DOHH2 (cell line): ENCODE results near the gene KLHL6.
"Not testable (repeated sequence)": the region's sequence is repeated elsewhere in the genome, so short reads cannot be mapped to it uniquely, and the experiment has no call there.

Experiments
- H3F3A ChIP-seq: fragments of 200-600 bp; sonication (generic), shearing (Covaris generic); 2 replicates; pipeline ENCODE4 v1.6.0; 2016; ENCODE audit warnings: antibody characterized with exemption, mild to moderate bottlenecking; ENCODE audit not compliant: control insufficient read depth, insufficient read depth
- H3K27ac ChIP-seq: fragments of 200-600 bp; sonication (generic); 2 replicates; pipeline ENCODE4 v1.5.1; 2014; ENCODE audit warnings: low read depth, mild to moderate bottlenecking, low read length, moderate library complexity
- H3K27me3 ChIP-seq: fragments of 200-600 bp; sonication (generic); 2 replicates; pipeline ENCODE4 v1.6.1; 2014; ENCODE audit warnings: mild to moderate bottlenecking, low read length, mixed read lengths; ENCODE audit not compliant: control insufficient read depth
- H3K36me3 ChIP-seq: fragments of 200-600 bp; sonication (generic); 2 replicates; pipeline ENCODE4 v1.6.1; 2014; ENCODE audit warnings: mild to moderate bottlenecking, low read length, moderate library complexity, mixed read lengths; ENCODE audit not compliant: control insufficient read depth
- H3K4me1 ChIP-seq: fragments of 200-600 bp; sonication (generic); 2 replicates; pipeline ENCODE4 v1.6.1; 2014; ENCODE audit warnings: mild to moderate bottlenecking, low read length, mixed read lengths; ENCODE audit not compliant: control insufficient read depth
- H3K4me2 ChIP-seq: fragments of 200-600 bp; sonication (generic); 2 replicates; pipeline ENCODE4 v1.6.0; 2014; ENCODE audit warnings: mild to moderate bottlenecking, low read length, moderate library complexity
- H3K4me3 ChIP-seq: fragments of 200-600 bp; sonication (generic); 2 replicates; pipeline ENCODE4 v1.5.1; 2014; ENCODE audit warnings: mild to moderate bottlenecking, low read length, mixed read lengths
- H3K79me2 ChIP-seq: fragments of 200-600 bp; sonication (generic); 2 replicates; pipeline ENCODE4 v1.6.1; 2014; ENCODE audit warnings: mild to moderate bottlenecking, low read length, mixed read lengths; ENCODE audit not compliant: control insufficient read depth
- H3K9me2 ChIP-seq: fragments of 200-600 bp; sonication (generic); replicated peaks from 2 replicates; pipeline ENCODE4 v1.6.1; 2014; ENCODE audit warnings: mild to moderate bottlenecking, low read length, mixed read lengths; ENCODE audit not compliant: control insufficient read depth
- H3K9me3 ChIP-seq: fragments of 200-600 bp; sonication (generic); 2 replicates; pipeline ENCODE4 v1.6.1; 2014; ENCODE audit warnings: antibody characterized with exemption, low read length, mixed read lengths; ENCODE audit not compliant: control insufficient read depth, insufficient read depth
- H4K20me1 ChIP-seq: fragments of 200-600 bp; sonication (generic); 2 replicates; pipeline ENCODE4 v1.6.0; 2014; ENCODE audit warnings: low read depth, mild to moderate bottlenecking, antibody characterized with exemption, low read length, moderate library complexity; ENCODE audit not compliant: control insufficient read depth, insufficient read depth
- CTCF ChIP-seq: fragments of 200-600 bp; sonication (generic); IDR thresholded peaks from one replicate; pipeline ENCODE4 v1.5.1; 2014; ENCODE audit warnings: antibody characterized with exemption, mild to moderate bottlenecking, low read depth, low read length; ENCODE audit not compliant: poor library complexity, severe bottlenecking
- EZH2phosphoT487 ChIP-seq: fragments of 200-600 bp; sonication (generic); IDR thresholded peaks from 2 replicates; pipeline ENCODE4 v1.6.1; 2017; ENCODE audit warnings: borderline replicate concordance, mild to moderate bottlenecking, antibody characterized with exemption, low read length, moderate library complexity, mixed read lengths

KLHL6 gene

GRCh38 chr3:183515968-183516851 is 39.3 kb downstream of the KLHL6 start:
- Histone ChIP-seq H3K4me1 (peaks cover 100% of the 10 kb centered on the region), H3K4me2 (peak overlapping the region; percentile 63)

GRCh38 chr3:183514021-183514420 is 41.5 kb downstream of the KLHL6 start:
- TF ChIP-seq EZH2phosphoT487 (no peak), CTCF (peak; percentile 12)
- Histone ChIP-seq H3K4me1 (peaks cover 99% of the 10 kb centered on the region), H3K4me3 (peak overlapping the region; percentile 1; the same call in 1 of the 2 replicates), H3K36me3 (peaks cover 66% of the 10 kb centered on the region), H4K20me1 (no peaks in the 10 kb centered on the region), H3F3A (peaks cover 50% of the 10 kb centered on the region), H3K9me3 (no peaks in the 10 kb centered on the region), H3K9me2 (no peaks in the 10 kb centered on the region), H3K27me3 (no peaks in the 10 kb centered on the region), H3K79me2 (peaks cover 87% of the 10 kb centered on the region), H3K27ac (peak overlapping the region; percentile 89), H3K4me2 (peak overlapping the region; percentile 92)

More at GRCh38 chr3:183515968-183516851, 39.3 kb downstream of the KLHL6 start:
- Histone ChIP-seq H3K36me3 (peaks cover 71% of the 10 kb centered on the region), H4K20me1 (no peaks in the 10 kb centered on the region), H3K27ac (peak overlapping the region; percentile 89), H3K79me2 (peaks cover 87% of the 10 kb centered on the region), H3F3A (peaks cover 54% of the 10 kb centered on the region), H3K9me2 (no peaks in the 10 kb centered on the region), H3K4me3 (peak overlapping the region; percentile 46), H3K9me3 (no peaks in the 10 kb centered on the region), H3K27me3 (no peaks in the 10 kb centered on the region)
- peak; percentile 47 for TF ChIP-seq CTCF
- no peak for TF ChIP-seq EZH2phosphoT487

GRCh38 chr3:183513046-183513706 is 42.3 kb downstream of the KLHL6 start:
- Histone ChIP-seq H3K79me2 (peaks cover 87% of the 10 kb centered on the region), H3F3A (peaks cover 46% of the 10 kb centered on the region), H3K9me3 (no peaks in the 10 kb centered on the region), H3K4me3 (peak overlapping the region; percentile 40), H3K9me2 (no peaks in the 10 kb centered on the region), H4K20me1 (no peaks in the 10 kb centered on the region), H3K4me1 (peaks cover 99% of the 10 kb centered on the region), H3K27me3 (no peaks in the 10 kb centered on the region), H3K27ac (peak overlapping the region; percentile 89), H3K36me3 (peaks cover 66% of the 10 kb centered on the region), H3K4me2 (peak overlapping the region; percentile 92)
- TF ChIP-seq EZH2phosphoT487 (no peak), CTCF (no peak)

GRCh38 chr3:183511286-183512131 is 44.0 kb downstream of the KLHL6 start:
- H3F3A ChIP-seq, result peaks cover 33% of the 10 kb centered on the region
- H3K27ac ChIP-seq, result peak overlapping the region; percentile 89
- not testable (repeated sequence) for H3K27me3 ChIP-seq, H3K9me2 ChIP-seq, H3K9me3 ChIP-seq, H4K20me1 ChIP-seq
- peaks cover 97% of the 10 kb centered on the region for H3K4me1 ChIP-seq
- peaks cover 88% of the 10 kb centered on the region for H3K79me2 ChIP-seq
- peak overlapping the region; percentile 63 for H3K4me3 ChIP-seq
- peak overlapping the region; percentile 92 for H3K4me2 ChIP-seq
- peaks cover 65% of the 10 kb centered on the region for H3K36me3 ChIP-seq
